Measurements from ENCODE around the gene KAT2B.
A peak's percentile ranks its signal among the peaks of the same experiment; 100 is the strongest.

The KAT2B gene

GRCh38 chr3:20064796-20065564, 24.7 kb downstream of the KAT2B start:
- DNase-seq (ENCODE audit: low spot score): no peak

GRCh38 chr3:20066079-20066478, 25.8 kb downstream of the KAT2B start:
- no peak for DNase-seq (ENCODE audit: low spot score)

GRCh38 chr3:20066850-20067617, 26.8 kb downstream of the KAT2B start:
- peak; percentile 49 for DNase-seq (ENCODE audit: low spot score)

- no peak for DNase-seq (ENCODE audit: low spot score)
Measured at GRCh38 chr3:20068512-20069177, 28.4 kb downstream of the KAT2B start.

- DNase-seq (ENCODE audit: low spot score): no peak
Measured at GRCh38 chr3:20069178-20069532, 28.9 kb downstream of the KAT2B start.

GRCh38 chr3:20071175-20071574, 30.9 kb downstream of the KAT2B start:
- DNase-seq (ENCODE audit: low spot score): no peak

- DNase-seq (ENCODE audit: low spot score): peak; percentile 97
Measured at GRCh38 chr3:20072422-20072821, 32.2 kb downstream of the KAT2B start.

- DNase-seq (ENCODE audit: low spot score): peak; percentile 49
Measured at GRCh38 chr3:20073068-20073467, 32.8 kb downstream of the KAT2B start.

- peak; percentile 82 for DNase-seq (ENCODE audit: low spot score)
Measured at GRCh38 chr3:20073683-20074082, 33.4 kb downstream of the KAT2B start.

- DNase-seq (ENCODE audit: low spot score): peak; percentile 70
Measured at GRCh38 chr3:20074226-20075063, 34.2 kb downstream of the KAT2B start.

- DNase-seq (ENCODE audit: low spot score): no peak
Measured at GRCh38 chr3:20075197-20075596, 35.0 kb downstream of the KAT2B start.

GRCh38 chr3:20076296-20076997, 36.2 kb downstream of the KAT2B start:
- no peak for DNase-seq (ENCODE audit: low spot score)

- DNase-seq (ENCODE audit: low spot score): no peak
Measured at GRCh38 chr3:20077068-20077467, 36.8 kb downstream of the KAT2B start.

- no peak for DNase-seq (ENCODE audit: low spot score)
Measured at GRCh38 chr3:20078194-20078714, 38.0 kb downstream of the KAT2B start.

GRCh38 chr3:20079621-20080020, 39.4 kb downstream of the KAT2B start:
- DNase-seq (ENCODE audit: low spot score): peak; percentile 78

- peak; percentile 88 for DNase-seq (ENCODE audit: low spot score)
Measured at GRCh38 chr3:20080956-20081554, 40.8 kb downstream of the KAT2B start.

GRCh38 chr3:20083253-20083652, 43.0 kb downstream of the KAT2B start:
- no peak for DNase-seq (ENCODE audit: low spot score)

GRCh38 chr3:20083953-20084352, 43.7 kb downstream of the KAT2B start:
- DNase-seq (ENCODE audit: low spot score): no peak

- no peak for DNase-seq (ENCODE audit: low spot score)
Measured at GRCh38 chr3:20091331-20092047, 51.2 kb downstream of the KAT2B start.

- no peak for DNase-seq (ENCODE audit: low spot score)
Measured at GRCh38 chr3:20095470-20095869, 55.2 kb downstream of the KAT2B start.

Data from pons (tissue), 1 donor.